PFSK-1 (cell line): Measurements from ENCODE around the gene ST3GAL5.

Experiments used
- POLR2AphosphoS5 ChIP-seq: IDR thresholded peaks from 2 replicates; pipeline ENCODE4 v1.6.1; 2012; ENCODE audit warnings: low read depth, mild to moderate bottlenecking, control low read depth, low read length, moderate library complexity
- REST ChIP-seq, 2 experiments: IDR thresholded peaks; 2 replicates each; pipeline versions ENCODE4 v1.6.1 to v1.8.0; 2011 to 2012; ENCODE audit warnings: low read depth in 2 of 2, low read length in 2 of 2, control low read depth in 1 of 2, inconsistent platforms in 1 of 2, mild to moderate bottlenecking in 1 of 2, moderate library complexity in 1 of 2; ENCODE audit not compliant: insufficient read depth in 1 of 2
- TAF1 ChIP-seq: IDR thresholded peaks from 2 replicates; pipeline ENCODE4 v1.6.1; 2012; ENCODE audit warnings: low read length, control low read depth, borderline replicate concordance; ENCODE audit not compliant: insufficient read depth

GRCh38 chr2:85813982-85814801 is 74.6 kb downstream of the ST3GAL5 start:
- TF ChIP-seq TAF1 = no peak
- TF ChIP-seq REST (IDR thresholded peaks at IDR 0.05; ENCODE audit: insufficient read depth in 1 of 2, low read depth in 2 of 2, low read length in 2 of 2) = no peak
- TF ChIP-seq POLR2AphosphoS5 = no peak
